K562 (cell line): Measurements from ENCODE around the gene STT3A. TPM values are rescaled to one million over a fixed set of nuclear protein-coding genes. Genes with fewer than 3 reads are reported as not detected.

Experiments
- BCOR ChIP-seq: fragments of 450-650 bp; IDR thresholded peaks from 2 replicates; pipeline ENCODE4 v1.6.1; 2016
- BMI1 ChIP-seq: fragments of 150-350 bp; IDR thresholded peaks from 2 replicates; pipeline ENCODE4 v1.6.1; 2014; ENCODE audit warnings: low read length
- KDM1A ChIP-seq, 2 experiments: fragments of 450-650 bp; IDR thresholded peaks; 2 replicates each; pipeline ENCODE4 v1.6.1; 2016; ENCODE audit warnings: mild to moderate bottlenecking in 2 of 2
- KLF13 ChIP-seq: fragments of 450-650 bp; IDR thresholded peaks from 2 replicates; pipeline ENCODE4 v1.6.1; 2016; ENCODE audit warnings: missing genetic modification characterization, low read depth, mild to moderate bottlenecking, missing compliant biosample characterization, moderate library complexity, borderline replicate concordance
- MCM2 ChIP-seq: fragments of 450-650 bp; IDR thresholded peaks from 2 replicates; pipeline ENCODE4 v1.6.1; 2017; ENCODE audit warnings: low read depth, mild to moderate bottlenecking
- NEUROD1 ChIP-seq: fragments of 150-350 bp; IDR thresholded peaks from 2 replicates; pipeline ENCODE4 v1.6.1; 2014; ENCODE audit warnings: borderline replicate concordance, low read length, low read depth; ENCODE audit not compliant: partially characterized antibody
- ZNF699 ChIP-seq: fragments of 250-450 bp; sonication (Bioruptor Pico); IDR thresholded peaks from 2 replicates; pipeline ENCODE4 v1.8.0; 2021; ENCODE audit warnings: mild to moderate bottlenecking, moderate library complexity; ENCODE audit not compliant: insufficient replicate concordance
- polyA plus RNA-seq, 8 experiments: library from polyadenylated mRNA; depleted of rRNA in 4 of 8; stranded (reverse) in 5 of 8; unstranded in 3 of 8; fragments of >200 nt; fragmentation: Nextera tagmentation in 2 of 8; fragmentation: Illumina TruSeq in 1 of 8; extraction: Ambion mirVana in 2 of 8; extraction: Trizol in 1 of 8; gene quantifications; 2 replicates each; pipeline versions ENCODE4 v1.2.1 to v1.2.3, GENCODE V29; 2011 to 2014; ENCODE audit warnings: inconsistent platforms in 1 of 8, missing spikeins in 1 of 8
- total RNA-seq, 7 experiments: library from RNA; depleted of rRNA in 6 of 7; stranded (reverse); fragments of >200 nt in 6 of 7; fragmentation: Illumina TruSeq in 2 of 7; extraction: Trizol in 2 of 7; gene quantifications; 2 replicates each; pipeline versions ENCODE4 v1.2.1 to v1.2.3, GENCODE V29; 2011 to 2021; ENCODE audit warnings: low replicate concordance in 1 of 7
- TF ChIP-seq, protein P1 (sequence below): IDR thresholded peaks from 2 replicates; pipeline ENCODE4 v1.6.1; 2012; ENCODE audit warnings: low read depth, low read length, improper control_type of control experiment, borderline replicate concordance
- TF ChIP-seq, protein P2 (sequence below): fragments of 250-450 bp; sonication (Bioruptor Pico); IDR thresholded peaks from 2 replicates; pipeline ENCODE4 v1.4.0; 2020; ENCODE audit warnings: mild to moderate bottlenecking, moderate library complexity, borderline replicate concordance
- TF ChIP-seq, protein P3 (sequence below): sonication (generic); formaldehyde crosslinking; IDR thresholded peaks from 2 replicates; pipeline ENCODE4 v1.8.1; 2023; ENCODE audit warnings: mild to moderate bottlenecking, missing genetic modification reagents
- TF ChIP-seq, protein P4 (sequence below), 2 experiments: fragments of 450-650 bp in 1 of 2; sonication (generic) in 1 of 2; formaldehyde crosslinking in 1 of 2; IDR thresholded peaks; 2 replicates each; pipeline versions ENCODE4 v1.7.1 to v1.9.0; 2016 to 2022; ENCODE audit warnings: inconsistent platforms in 1 of 2, mild to moderate bottlenecking in 1 of 2, missing genetic modification reagents in 1 of 2

STT3A gene
- total and polyA plus RNA-seq, 9 of the 15 experiments (the other 6 are each of a cell fraction or from before 2014, with no cell fraction given) = 70.7 to 330 (median 192) TPM

DNA sequence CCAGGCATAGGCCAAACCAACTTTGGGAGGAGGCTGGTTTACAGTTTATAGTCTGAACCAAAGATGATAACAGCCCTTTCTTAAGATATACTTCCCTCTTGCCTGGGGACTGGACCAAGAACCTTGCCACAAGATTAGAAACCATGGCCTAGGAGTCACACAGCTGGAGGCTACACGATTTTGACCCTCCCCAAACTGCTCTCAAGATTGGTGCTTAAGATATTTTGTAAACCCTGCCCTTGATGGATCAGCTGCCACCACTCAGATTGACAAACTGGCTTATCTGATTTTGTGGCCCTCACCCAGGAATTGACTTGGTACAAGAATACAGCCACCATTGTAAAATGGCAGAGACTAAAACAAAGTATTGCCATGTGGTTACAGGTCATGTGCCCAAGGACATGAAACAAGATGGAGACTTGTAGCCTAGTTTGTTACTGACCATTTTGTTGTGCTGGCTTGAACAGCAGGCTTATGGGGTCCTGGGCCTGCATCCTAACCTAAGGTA is 40.8 kb upstream of the STT3A start (continued):
- TF ChIP-seq NEUROD1 (no peak), BMI1 (no peak), ZNF699 (CRISPR knock-in tag) (no peak), MCM2 (no peak), KDM1A (IDR thresholded peaks at IDR 0.05) (peak; percentile 91 to 92), KLF13 (tag) (no peak), BCOR (no peak)
- TF ChIP-seq, protein P1, sequence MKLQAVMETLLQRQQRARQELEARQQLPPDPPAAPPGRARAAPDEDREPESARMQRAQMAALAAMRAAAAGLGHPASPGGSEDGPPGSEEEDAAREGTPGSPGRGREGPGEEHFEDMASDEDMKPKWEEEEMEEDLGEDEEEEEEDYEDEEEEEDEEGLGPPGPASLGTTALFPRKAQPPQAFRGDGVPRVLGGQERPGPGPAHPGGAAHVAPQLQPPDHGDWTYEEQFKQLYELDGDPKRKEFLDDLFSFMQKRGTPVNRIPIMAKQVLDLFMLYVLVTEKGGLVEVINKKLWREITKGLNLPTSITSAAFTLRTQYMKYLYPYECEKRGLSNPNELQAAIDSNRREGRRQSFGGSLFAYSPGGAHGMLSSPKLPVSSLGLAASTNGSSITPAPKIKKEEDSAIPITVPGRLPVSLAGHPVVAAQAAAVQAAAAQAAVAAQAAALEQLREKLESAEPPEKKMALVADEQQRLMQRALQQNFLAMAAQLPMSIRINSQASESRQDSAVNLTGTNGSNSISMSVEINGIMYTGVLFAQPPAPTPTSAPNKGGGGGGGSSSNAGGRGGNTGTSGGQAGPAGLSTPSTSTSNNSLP = no peak
- TF ChIP-seq, protein P2, sequence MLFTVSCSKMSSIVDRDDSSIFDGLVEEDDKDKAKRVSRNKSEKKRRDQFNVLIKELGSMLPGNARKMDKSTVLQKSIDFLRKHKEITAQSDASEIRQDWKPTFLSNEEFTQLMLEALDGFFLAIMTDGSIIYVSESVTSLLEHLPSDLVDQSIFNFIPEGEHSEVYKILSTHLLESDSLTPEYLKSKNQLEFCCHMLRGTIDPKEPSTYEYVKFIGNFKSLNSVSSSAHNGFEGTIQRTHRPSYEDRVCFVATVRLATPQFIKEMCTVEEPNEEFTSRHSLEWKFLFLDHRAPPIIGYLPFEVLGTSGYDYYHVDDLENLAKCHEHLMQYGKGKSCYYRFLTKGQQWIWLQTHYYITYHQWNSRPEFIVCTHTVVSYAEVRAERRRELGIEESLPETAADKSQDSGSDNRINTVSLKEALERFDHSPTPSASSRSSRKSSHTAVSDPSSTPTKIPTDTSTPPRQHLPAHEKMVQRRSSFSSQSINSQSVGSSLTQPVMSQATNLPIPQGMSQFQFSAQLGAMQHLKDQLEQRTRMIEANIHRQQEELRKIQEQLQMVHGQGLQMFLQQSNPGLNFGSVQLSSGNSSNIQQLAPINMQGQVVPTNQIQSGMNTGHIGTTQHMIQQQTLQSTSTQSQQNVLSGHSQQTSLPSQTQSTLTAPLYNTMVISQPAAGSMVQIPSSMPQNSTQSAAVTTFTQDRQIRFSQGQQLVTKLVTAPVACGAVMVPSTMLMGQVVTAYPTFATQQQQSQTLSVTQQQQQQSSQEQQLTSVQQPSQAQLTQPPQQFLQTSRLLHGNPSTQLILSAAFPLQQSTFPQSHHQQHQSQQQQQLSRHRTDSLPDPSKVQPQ (CRISPR knock-in tag) = no peak
- TF ChIP-seq, protein P3, sequence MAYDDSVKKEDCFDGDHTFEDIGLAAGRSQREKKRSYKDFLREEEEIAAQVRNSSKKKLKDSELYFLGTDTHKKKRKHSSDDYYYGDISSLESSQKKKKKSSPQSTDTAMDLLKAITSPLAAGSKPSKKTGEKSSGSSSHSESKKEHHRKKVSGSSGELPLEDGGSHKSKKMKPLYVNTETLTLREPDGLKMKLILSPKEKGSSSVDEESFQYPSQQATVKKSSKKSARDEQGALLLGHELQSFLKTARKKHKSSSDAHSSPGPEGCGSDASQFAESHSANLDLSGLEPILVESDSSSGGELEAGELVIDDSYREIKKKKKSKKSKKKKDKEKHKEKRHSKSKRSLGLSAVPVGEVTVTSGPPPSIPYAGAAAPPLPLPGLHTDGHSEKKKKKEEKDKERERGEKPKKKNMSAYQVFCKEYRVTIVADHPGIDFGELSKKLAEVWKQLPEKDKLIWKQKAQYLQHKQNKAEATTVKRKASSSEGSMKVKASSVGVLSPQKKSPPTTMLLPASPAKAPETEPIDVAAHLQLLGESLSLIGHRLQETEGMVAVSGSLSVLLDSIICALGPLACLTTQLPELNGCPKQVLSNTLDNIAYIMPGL = no peak
- TF ChIP-seq, protein P4, sequence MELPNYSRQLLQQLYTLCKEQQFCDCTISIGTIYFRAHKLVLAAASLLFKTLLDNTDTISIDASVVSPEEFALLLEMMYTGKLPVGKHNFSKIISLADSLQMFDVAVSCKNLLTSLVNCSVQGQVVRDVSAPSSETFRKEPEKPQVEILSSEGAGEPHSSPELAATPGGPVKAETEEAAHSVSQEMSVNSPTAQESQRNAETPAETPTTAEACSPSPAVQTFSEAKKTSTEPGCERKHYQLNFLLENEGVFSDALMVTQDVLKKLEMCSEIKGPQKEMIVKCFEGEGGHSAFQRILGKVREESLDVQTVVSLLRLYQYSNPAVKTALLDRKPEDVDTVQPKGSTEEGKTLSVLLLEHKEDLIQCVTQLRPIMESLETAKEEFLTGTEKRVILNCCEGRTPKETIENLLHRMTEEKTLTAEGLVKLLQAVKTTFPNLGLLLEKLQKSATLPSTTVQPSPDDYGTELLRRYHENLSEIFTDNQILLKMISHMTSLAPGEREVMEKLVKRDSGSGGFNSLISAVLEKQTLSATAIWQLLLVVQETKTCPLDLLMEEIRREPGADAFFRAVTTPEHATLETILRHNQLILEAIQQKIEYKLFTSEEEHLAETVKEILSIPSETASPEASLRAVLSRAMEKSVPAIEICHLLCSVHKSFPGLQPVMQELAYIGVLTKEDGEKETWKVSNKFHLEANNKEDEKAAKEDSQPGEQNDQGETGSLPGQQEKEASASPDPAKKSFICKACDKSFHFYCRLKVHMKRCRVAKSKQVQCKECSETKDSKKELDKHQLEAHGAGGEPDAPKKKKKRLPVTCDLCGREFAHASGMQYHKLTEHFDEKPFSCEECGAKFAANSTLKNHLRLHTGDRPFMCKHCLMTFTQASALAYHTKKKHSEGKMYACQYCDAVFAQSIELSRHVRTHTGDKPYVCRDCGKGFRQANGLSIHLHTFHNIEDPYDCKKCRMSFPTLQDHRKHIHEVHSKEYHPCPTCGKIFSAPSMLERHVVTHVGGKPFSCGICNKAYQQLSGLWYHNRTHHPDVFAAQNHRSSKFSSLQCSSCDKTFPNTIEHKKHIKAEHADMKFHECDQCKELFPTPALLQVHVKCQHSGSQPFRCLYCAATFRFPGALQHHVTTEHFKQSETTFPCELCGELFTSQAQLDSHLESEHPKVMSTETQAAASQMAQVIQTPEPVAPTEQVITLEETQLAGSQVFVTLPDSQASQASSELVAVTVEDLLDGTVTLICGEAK (IDR thresholded peaks at IDR 0.05) = no peak
- TF ChIP-seq, protein P4 (CRISPR knock-in tag; IDR thresholded peaks at IDR 0.05) = no peak
